Measurements from ENCODE around the gene CIC.
"Not testable (repeated sequence)": the region's sequence is repeated elsewhere in the genome, so short reads cannot be mapped to it uniquely, and the experiment has no call there.

CIC gene

DNA sequence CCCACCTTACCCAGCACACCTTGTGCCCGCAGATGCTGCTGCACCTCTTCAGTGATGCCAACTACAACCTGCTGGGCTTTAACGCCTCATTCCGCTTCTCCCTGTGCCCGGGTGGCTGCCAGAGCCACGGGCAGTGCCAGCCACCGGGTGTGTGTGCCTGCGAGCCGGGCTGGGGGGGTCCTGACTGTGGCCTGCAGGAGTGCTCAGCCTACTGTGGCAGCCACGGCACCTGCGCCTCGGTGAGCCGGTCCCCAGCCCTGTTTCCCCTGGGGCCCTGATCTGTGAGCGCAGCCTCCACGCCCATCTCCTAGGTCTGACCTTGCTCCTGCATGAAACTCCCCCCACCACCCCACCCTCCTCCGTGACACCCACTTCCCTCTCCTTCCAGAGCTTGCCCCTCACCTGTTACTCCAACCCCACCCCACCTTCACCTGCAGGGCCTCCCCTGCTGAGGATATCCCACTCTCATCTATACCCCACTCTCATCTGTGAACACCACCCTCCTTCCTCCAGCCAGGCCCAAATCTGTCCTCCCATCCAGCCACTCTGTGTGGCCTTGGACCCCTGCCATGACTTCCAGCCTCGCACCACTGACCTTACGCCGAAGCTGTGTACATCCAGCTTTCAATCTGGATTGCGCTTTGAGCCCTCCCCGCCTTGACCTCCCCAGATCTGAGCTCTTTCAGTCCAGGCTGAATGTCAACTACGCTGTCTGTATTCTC lies 65.1 kb downstream of the CIC start:
- FAIRE-seq (no peak), DNase-seq (ENCODE audit: insufficient read length, low spot score) (no peak)
- TF ChIP-seq POLR2A (IDR thresholded peaks at IDR 0.05; ENCODE audit: low read depth, low read length) = no peak

DNA sequence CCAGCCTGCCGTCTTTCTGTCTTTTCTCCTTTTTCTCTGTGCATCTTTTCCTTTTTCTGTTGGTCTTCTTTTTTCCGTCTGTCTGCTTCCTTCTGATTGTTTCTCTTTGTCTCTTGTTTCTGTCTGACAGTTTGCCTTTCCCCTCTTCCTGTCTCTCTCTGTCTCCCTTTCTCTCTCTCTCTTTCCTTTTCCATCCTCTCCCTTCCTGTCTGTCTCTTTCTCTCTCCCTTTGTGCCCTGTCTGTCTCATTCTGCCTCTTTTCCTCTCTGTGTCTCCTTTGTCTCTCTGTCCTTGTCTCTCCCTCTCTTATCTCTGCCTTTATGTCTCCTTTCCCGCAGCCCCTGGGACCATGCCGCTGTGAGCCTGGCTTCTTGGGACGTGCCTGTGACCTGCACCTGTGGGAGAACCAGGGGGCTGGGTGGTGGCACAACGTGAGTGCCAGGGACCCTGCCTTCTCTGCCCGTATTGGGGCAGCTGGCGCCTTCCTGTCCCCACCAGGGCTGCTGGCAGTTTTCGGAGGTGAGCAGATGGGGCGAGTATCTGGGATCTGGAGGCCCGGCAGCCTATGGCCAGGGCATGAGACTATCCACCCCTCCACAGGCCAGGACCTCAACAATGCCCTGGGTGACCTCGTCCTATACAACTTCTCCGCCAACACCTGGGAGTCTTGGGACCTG lies 65.8 kb downstream of the CIC start:
- FAIRE-seq = no peak
- DNase-seq (ENCODE audit: insufficient read length, low spot score) = no peak
- TF ChIP-seq POLR2A (IDR thresholded peaks at IDR 0.05; ENCODE audit: low read depth, low read length) = no peak

DNA sequence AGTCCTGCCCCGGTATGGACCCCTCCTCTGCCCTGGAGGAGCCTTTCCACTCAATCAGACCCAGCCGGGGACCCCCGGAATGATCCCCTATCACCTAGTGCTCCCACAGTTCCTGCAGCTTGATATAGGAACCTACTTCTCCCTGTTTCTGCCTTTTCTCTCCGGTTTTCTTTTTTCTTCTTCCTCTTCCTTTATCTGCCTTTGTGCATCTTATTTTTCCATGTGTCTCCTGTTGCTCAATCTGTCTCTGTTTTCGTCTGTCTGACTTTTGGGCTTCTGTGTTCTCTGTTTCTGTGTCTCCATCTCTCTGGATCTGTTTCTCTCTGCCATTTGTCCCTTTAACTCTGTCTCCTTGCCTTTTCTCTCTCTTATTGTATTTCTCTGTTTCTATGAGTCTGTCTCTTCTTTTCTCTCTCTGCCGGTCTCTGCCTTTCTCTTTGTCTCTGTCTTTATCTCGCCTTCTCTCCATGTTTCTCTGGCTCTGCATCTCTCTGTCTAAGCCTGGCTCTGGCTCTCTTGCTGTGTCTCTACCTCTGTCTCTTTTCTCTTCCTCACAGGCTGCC lies 66.4 kb downstream of the CIC start:
- DNase-seq (ENCODE audit: insufficient read length, low spot score) (no peak), FAIRE-seq (no peak)
- TF ChIP-seq POLR2A (IDR thresholded peaks at IDR 0.05; ENCODE audit: low read depth, low read length) = no peak

DNA sequence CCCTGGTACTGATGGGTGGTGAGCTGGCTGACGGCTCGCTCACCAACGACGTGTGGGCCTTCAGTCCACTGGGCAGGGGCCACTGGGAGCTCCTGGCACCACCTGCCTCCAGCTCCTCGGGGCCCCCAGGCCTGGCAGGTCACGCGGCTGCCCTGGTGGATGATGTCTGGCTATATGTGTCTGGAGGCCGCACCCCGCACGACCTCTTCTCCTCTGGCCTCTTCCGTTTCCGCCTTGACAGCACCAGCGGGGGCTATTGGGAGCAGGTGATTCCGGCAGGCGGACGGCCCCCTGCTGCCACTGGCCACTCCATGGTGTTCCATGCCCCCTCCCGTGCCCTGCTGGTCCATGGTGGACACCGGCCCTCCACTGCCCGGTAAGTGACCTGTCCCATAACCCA lies 66.9 kb downstream of the CIC start:
- no peak for TF ChIP-seq POLR2A (IDR thresholded peaks at IDR 0.05; ENCODE audit: low read depth, low read length)
- DNase-seq (ENCODE audit: insufficient read length, low spot score) = no peak
- FAIRE-seq = no peak

DNA sequence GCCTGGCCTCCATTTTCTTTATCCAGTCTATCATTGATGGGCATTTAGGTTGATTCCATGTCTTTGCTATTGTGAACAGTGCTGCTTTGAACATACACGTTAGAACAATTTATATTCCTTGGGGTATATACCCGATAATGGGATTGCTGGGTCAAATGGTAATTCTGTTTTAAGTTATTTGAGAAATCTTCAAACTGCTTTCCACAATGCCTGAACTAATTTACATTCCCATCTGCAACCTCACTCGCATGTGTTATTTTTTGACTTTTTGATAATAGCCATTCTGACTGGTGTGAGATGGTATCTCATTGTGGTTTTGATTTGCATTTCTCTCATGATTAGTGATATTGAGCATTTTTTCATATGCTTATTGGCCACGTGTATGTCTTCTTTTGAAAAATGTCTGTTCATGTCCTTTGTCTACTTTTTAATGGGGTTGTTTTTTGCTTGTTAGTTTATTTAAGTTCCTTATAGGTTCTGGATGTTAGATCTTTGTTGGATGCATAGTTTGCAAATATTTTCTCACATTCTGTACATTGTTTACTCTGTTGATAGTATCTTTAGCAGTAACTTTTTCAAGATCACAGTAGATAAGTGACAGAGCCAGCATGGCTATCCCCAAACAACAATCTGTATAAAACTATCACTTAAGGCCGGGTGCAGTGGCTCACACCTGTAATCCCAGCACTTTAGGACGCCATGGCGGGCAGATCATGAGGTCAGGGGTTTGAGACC lies 70.2 kb downstream of the CIC start:
- FAIRE-seq; DNase-seq (ENCODE audit: insufficient read length, low spot score): not testable (repeated sequence)

DNA sequence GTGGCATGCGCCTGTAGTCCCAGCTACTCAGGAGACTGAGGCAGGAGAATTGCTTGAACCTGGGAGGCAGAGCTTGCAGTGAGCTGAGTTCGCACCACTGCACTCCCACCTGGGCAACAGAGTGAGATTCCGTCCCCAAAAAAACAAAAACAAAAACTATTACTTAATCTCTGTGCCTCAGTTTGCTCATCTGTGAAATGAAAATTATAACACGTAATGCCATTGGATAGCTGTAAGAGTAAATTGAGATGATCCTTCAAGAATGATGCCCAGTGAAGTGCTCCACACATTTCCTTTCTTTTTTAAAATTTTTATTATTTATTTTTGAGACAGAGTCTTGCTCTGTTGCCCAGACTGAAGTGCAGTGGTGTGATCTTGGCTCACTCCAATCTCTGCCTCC lies 70.9 kb downstream of the CIC start:
- not testable (repeated sequence) for FAIRE-seq

DNA sequence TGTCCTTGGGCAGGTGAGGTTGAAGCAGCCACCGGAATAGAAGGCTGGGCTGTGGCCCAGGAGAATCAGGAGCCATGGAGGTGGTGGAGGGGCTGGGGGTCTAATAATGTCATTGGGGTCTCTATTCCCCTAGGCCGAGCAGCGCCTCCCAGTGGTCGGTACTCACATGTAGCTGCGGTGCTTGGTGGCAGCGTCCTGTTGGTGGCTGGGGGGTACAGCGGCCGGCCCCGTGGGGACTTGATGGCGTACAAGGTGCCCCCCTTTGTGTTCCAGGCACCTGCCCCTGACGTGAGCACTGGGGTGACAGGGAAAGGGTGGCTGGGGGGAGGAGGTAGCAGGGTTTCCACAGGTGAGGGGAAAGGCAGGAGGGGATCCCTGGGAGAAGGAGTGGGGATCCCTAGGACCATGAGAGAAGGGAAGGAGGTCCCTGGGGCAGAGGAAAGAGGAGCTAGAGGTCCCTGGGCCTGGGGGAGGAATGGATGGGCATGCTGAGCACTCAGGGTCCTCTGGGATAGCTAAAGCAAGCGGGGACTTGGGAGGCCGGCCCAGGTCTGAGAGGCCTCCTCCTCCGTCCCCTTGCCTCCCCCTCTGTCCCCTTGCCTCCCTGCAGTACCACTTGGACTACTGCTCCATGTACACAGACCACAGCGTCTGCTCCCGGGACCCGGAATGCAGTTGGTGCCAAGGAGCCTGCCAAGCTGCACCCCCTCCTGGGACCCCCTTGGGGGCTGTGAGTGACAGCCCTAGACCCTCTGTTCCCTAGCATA lies 74.5 kb downstream of the CIC start:
- no peak for TF ChIP-seq POLR2A (IDR thresholded peaks at IDR 0.05; ENCODE audit: low read depth, low read length)
- no peak for FAIRE-seq
- DNase-seq (ENCODE audit: insufficient read length, low spot score) = no peak

More for the DNA sequence above, 70.9 kb downstream of the CIC start:
- not testable (repeated sequence) for DNase-seq (ENCODE audit: insufficient read length, low spot score)

DNA sequence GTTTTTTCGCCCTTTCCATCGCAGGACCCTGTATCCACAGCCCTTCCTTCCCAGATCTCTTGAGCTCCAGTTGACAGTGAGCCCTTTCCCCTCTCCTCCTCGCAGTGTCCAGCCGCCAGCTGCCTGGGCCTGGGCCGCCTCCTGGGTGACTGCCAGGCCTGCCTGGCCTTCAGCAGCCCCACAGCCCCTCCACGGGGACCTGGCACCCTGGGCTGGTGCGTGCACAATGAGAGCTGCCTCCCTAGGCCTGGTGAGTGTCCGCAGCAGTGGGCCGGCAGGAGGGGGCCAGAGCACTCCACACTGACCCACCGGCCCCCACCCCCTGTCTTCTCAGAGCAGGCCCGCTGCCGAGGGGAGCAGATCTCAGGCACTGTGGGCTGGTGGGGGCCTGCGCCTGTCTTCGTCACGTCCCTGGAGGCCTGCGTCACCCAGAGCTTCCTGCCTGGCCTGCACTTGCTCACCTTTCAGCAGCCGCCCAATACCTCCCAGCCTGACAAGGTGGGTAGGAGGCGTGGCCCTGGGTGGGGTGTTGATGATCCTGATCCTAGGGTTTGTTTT lies 75.4 kb downstream of the CIC start:
- no peak for FAIRE-seq
- TF ChIP-seq POLR2A (IDR thresholded peaks at IDR 0.05; ENCODE audit: low read depth, low read length) = no peak
- no peak for DNase-seq (ENCODE audit: insufficient read length, low spot score)
